Brain microvascular endothelial cell (primary cell): Measurements from ENCODE around the gene ISL1.

Experiments
- DNase-seq: peaks from one replicate; pipeline ENCODE4 v3.0.0-alpha.2; 2020
- H3K27ac ChIP-seq: fragments of 250-450 bp; sonication (Bioruptor Pico); 2 replicates; pipeline ENCODE4 v1.5.1; 2020; ENCODE audit warnings: mild to moderate bottlenecking, moderate library complexity
- H3K27me3 ChIP-seq: fragments of 250-450 bp; sonication (Bioruptor Pico); replicated peaks from 2 replicates; pipeline ENCODE4 v1.5.1; 2020; ENCODE audit warnings: mild to moderate bottlenecking
- H3K36me3 ChIP-seq: fragments of 250-450 bp; sonication (Bioruptor Pico); replicated peaks from 2 replicates; pipeline ENCODE4 v1.5.1; 2020; ENCODE audit warnings: mild to moderate bottlenecking
- H3K4me3 ChIP-seq: 2 replicates; pipeline ENCODE4 v1.5.1; 2011; ENCODE audit warnings: low read depth, mild to moderate bottlenecking, control low read depth, low read length, moderate library complexity
- in situ Hi-C: cut with HindIII; loops from 2 replicates; pipeline ENCODE4 v1.10.0; 2017; ENCODE audit warnings: low sequenced_read_pairs, low pct_ligation_motif_present
- TF ChIP-seq, protein P1 (sequence below): IDR thresholded peaks from 2 replicates; pipeline ENCODE4 v1.5.1; 2011; ENCODE audit warnings: low read depth, mild to moderate bottlenecking, moderate library complexity, low read length, control low read depth, inconsistent platforms; ENCODE audit errors: missing control alignments

Gene ISL1

DNA sequence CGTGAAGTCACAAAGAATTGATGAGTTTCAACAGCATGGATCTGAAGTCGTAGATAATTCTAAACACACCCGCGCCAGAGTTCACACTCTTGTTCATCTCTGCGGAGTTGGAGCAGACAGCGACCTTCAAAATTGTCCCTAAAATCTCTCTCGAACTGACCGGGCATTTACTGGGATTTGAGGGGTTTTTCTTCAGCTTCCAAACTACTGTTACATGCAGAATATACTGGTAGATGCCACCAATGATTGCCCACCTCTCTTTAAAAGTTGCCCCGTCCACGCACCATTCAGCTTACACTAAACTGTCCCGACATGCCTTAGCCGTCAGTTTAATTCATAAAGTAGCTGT is 5.2 kb upstream of the ISL1 start:
- no peak overlapping the region for H3K27ac ChIP-seq
- no peak for DNase-seq
- peaks cover 43% of the 10 kb centered on the region for H3K27me3 ChIP-seq
- no peak overlapping the region for H3K4me3 ChIP-seq
- H3K36me3 ChIP-seq: no peaks in the 10 kb centered on the region
- TF ChIP-seq, protein P1, sequence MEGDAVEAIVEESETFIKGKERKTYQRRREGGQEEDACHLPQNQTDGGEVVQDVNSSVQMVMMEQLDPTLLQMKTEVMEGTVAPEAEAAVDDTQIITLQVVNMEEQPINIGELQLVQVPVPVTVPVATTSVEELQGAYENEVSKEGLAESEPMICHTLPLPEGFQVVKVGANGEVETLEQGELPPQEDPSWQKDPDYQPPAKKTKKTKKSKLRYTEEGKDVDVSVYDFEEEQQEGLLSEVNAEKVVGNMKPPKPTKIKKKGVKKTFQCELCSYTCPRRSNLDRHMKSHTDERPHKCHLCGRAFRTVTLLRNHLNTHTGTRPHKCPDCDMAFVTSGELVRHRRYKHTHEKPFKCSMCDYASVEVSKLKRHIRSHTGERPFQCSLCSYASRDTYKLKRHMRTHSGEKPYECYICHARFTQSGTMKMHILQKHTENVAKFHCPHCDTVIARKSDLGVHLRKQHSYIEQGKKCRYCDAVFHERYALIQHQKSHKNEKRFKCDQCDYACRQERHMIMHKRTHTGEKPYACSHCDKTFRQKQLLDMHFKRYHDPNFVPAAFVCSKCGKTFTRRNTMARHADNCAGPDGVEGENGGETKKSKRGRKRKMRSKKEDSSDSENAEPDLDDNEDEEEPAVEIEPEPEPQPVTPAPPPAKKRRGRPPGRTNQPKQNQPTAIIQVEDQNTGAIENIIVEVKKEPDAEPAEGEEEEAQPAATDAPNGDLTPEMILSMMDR: no peak
- in situ Hi-C loops: no loop called here

DNA sequence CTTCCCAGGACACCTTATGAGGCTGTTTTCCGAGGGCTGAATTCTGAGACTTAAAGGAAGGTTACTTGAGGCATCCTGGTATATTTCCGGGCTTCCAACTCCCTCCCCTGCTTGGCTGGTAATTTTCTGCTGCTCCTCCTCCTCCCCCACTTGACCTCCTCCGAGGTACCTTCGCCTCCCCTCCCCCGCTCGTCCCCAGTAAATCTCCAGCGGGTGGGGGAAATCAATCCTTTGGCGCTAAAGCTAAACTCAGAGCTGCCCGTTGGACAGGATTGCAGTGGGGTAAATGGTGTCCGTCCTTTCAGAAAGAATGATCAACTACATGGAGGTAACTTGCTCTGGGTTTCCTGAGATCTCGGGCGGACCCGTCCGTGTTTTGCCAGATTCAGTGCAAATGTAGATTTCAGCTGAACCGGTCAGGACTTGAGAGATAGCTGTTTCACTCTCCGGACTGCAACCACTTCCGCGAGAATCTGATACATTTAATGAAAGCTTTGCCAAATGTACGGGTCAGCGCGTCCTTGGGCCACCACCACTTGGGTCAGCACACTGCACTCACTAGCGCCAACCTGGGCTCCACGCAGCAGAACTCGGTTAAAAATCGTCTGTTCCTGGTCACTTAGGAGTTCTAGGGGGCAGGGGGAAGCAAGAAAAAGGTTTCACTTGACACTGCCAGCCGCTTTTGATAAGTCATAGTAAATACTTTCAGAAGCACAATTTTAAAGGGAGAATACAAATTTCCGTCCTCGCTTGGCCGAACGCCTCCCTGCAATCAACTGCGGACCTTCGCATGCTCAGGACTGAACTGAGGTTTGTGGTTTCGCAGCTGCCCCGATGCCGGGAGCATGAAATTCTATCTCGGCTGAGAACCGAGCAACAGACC is 4.6 kb upstream of the ISL1 start:
- TF ChIP-seq, protein P1: no peak
- DNase-seq: no peak
- Histone ChIP-seq H3K27me3 (peaks cover 49% of the 10 kb centered on the region), H3K27ac (no peak overlapping the region), H3K4me3 (peak overlapping the region; percentile 26), H3K36me3 (no peaks in the 10 kb centered on the region)
- in situ Hi-C loops: no loop called here

- Histone ChIP-seq H3K36me3 (no peaks in the 10 kb centered on the region), H3K27ac (no peak overlapping the region), H3K4me3 (no peak overlapping the region), H3K27me3 (peaks cover 52% of the 10 kb centered on the region)
- in situ Hi-C loops: no loop called here
- no peak for DNase-seq
- TF ChIP-seq, protein P1: no peak
Measured at GRCh38 chr5:51379331-51379700, 3.9 kb upstream of the ISL1 start.

DNA sequence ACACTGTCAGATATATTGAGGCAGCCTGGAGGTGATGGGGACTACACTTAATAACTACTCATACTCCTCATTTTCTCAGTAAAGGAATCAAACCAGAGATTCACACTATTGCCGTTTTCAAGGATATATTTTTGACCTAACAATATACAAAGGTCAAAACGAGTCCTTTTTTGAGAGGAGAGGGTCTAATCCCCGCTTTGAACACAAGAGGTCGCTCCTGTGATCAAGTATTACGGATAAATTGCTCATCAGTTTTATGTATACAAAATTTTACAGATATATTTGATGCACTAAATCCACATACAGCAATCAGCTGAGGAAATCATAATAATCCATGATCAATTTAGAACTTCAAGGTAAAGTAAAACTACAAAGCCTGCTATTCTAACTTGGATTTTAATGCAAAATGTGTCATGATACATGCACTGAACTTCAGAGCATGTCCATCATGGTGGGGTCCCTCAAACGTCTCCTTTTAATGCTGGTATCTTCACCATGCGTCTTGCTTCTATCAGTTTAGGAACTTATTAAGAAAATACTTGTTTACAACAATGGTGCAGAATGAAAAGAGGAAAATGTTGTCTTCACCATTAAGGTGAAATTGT is 2.5 kb upstream of the ISL1 start:
- Histone ChIP-seq H3K27me3 (peaks cover 62% of the 10 kb centered on the region), H3K36me3 (no peaks in the 10 kb centered on the region), H3K4me3 (no peak overlapping the region), H3K27ac (no peak overlapping the region)
- TF ChIP-seq, protein P1: peak; percentile 69
- DNase-seq: peak; percentile 13
- in situ Hi-C loops: no loop called here

DNA sequence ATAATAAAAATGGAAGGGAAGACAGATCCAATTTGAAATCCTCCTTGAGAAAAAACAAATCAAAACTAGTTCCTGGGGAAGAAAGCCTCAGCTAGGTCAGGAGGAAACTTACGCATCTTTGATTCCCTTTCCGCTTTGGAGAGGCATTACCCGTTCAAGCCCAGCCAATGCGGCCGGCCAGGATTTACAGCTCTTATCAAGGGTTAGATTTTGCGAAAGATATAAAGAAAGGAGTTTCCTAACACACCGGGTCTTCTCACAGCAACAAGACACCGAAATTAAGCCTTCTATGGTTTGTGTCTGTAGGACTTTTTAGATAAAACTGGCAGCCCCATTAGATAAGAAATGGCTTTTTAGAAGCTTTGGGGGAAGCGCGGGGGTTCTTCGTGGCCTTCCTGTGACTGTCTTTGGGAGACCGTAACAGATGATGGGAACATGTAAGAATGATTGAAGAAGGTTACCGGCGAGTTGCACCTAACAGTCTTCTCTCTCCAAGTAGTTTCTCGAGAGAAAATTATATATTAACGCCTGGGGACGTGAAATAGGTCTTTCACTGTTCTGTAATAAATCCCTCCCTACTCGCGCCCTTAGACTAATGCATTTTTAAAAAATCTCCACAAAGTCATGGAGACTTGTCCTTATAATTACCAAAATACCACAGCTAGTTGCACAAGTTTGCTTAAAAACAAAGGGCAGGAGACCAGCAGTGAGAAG is 1.3 kb upstream of the ISL1 start:
- Histone ChIP-seq H3K4me3 (peak overlapping the region; percentile 1), H3K27me3 (peaks cover 67% of the 10 kb centered on the region), H3K27ac (no peak overlapping the region), H3K36me3 (no peaks in the 10 kb centered on the region)
- DNase-seq: no peak
- TF ChIP-seq, protein P1: no peak
- in situ Hi-C loops: no loop called here
